GM18909 (cell line): ENCODE data around the gene CHIC2.
"Not testable (repeated sequence)": the region's sequence is repeated elsewhere in the genome, so short reads cannot be mapped to it uniquely, and the experiment has no call there.

Experiments used
- ATAC-seq: cut with Tn5 transposase; IDR thresholded peaks from one replicate; pipeline ENCODE4 v1.9.1; 2021; ENCODE audit warnings: mild to moderate bottlenecking; ENCODE audit not compliant: unreplicated experiment, poor library complexity

CHIC2 gene

DNA sequence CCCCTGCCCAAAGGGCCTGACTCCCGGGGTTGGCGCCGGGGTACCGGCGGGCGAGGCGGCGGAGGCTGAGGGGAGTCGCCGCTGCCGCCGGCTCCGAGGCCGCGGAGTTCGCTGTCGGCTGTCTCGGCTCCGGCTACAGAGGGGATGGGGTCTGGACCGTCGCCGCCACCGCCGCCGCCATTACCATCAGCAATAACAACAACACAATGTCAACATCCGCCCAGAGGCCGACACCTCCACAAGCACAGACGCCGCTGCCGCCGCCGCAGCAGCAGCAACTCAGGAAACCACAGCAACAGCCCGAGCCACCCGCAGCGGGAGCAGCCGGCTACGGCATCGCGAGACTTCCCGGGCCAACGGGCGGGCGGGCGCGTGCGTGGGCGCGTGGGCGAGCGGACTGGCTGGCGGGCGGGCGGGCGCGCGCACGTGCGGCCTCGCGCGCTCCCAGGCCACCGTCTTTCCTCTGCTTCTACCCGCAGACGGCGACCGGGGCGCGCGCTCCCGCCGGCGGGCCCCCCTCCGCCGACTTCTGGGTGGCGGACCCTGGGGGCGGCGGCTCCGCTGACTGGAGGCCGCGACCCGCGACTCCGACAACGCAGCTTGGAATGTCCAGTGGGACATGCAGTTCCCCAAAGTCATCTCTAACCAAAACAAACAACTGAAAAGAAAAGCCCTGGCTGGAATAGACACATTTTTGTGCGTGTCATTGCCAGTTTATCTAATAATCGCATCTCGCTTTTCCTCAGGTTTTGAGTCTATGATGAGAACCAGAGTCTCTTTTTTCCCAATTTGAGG is at the start of gene CHIC2:
Gene CHIC2, minus strand, starts transcription at position 289 of the 795 bp plus-strand sequence. CDS start 305 bp downstream, outside the sequence.
- peak; percentile 96 for ATAC-seq

DNA sequence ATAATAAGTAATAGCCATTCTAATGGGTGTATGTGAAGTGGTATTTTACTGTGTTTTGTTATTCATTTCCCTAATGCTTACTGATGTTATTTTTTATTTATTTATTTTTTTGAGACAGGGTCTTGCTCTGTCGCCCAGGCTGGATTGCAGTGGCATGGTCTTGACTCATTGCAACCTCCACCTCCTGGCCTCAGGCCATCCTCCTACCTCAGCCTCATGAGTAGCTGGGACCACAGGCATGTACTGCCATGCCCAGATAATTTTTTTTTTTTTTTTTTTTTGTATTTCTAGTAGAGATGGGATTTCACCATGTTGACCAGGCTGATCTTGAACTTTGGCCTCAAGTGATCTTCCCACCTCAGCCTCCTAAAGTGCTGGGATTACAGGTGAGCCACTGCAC is 48.8 kb upstream of the CHIC2 start:
- not testable (repeated sequence) for ATAC-seq

DNA sequence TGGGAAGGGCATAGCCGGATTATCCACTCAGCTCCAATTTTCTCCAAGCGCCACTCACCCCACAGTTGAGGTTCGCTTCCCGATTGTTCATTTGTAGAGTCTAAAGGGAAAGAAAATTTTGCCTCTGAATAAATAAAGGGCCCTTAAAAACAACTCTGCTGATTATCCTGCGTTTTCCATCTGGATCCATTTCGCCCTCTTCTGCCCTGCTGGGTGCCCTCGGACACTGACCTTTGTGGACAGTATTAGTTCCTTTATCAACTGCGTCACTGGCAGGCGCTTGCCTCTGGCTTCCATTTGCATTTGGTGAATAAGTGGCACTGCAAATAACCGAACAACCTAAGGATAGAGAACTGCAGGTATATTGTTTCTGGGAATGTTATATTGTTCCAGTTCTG is 45.6 kb upstream of the CHIC2 start:
- no peak for ATAC-seq

DNA sequence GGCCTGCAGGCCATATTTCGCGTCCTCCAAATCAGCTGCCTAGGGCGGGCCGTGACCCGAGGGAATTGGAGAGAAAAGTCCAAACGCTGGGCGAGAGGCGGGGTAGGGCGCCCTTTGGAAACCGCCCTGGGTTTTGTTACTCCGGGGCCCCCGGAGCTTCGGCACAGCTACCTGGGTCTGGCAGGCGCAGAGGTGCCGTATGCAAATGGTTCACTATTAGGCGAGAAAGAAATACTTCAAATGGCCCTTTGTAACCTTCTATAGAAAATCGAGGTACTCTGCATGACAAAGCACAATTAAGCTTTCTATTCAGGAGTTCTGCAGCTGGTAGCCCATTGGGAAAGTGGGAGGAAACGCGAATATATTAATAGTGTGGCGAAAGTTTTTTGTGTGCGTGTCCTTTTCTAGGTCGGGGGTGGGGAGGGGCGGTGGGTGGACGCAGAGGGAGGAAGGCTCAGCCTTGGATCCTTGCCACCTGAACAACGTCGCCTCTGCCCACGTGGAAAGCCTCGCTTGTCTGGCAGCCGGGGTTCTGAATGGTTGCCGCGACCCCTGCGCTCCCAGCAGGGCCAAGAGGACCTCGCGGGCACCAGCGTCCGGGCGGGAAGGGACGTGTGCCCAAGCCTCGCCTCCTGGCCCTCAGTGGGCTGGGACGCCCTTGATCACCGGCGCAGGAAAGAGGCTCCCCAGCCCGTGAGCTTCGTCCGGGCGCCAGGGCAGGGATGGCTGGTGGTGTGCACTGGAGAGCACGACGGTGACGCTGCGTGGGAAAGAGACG is 45.0 kb upstream of the CHIC2 start:
- no peak for ATAC-seq

DNA sequence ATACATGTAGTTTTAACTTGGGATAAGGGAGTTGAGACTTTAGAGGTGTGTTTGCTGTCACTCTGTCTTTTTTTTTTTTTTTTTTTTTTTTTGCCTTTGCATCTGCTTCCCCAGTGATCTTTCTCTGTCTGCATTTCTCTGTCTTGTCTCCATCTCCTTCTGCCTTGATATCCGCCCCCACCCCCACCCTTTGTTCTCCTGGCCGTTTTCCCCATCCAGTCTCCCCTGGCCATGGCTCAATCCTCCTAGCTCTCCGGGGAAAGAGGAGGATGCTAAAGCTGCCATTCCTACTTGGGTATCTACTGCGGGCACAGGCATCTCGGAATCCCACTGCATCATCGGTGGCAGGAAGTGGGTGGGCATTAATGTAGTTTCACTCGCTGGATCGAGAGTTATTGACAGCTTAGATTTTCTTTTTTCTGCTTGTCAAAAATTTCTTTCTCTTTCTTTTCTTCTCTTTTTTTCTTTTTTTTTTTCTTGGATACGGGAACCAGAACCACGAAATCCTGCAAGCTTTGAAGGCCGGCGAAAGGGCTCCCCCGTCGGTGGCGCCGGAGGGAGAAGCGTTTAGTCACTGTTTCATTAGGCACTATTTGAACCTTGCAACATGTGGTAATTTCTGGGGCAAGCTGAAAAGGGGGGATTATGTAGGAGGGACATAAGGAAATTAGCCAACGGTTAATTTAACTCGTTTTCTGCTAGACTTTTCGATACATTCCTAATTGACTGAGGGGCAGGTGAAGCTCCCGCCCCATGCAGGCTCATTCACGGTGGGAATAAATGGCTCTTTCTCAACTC is 43.7 kb upstream of the CHIC2 start:
- ATAC-seq, result no peak

DNA sequence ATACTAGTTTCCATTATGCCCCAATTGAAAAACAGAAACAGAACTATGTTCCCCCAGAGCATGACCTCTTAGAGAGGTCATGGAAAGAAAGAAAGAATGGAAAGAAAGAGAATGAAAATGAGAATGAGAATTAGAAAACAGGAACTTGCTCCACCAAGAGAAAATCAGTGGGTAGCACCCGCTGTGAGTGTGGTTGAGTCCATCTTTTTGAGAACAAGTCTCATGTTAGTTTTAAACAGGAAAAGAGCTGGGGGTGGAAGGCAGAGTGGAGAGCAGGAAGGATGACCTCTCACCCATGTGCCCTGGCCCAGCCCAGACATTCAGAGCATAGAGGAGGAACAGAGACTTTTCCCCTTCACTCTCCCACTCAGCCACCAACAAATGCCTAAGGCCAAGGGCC is 40.5 kb upstream of the CHIC2 start:
- ATAC-seq, result peak; percentile 36

DNA sequence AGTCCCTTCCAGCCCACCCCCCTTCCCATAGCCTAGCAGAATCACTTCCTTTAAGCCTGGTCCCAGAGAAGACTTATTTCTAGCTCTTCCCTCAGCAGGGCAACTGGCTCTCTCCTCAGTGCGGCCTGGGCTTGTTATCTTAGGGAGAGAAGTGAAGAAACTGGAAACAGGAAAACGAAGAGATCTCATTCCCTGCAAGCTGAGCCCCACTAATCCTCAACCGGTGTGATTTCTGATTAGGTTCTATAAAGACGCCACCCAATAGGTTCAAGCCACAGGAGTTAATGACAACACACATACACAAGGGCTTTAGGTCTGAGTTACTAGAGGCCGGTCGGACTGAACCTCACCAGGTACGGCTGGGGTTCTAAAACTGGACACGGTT is 38.8 kb upstream of the CHIC2 start:
- no peak for ATAC-seq

DNA sequence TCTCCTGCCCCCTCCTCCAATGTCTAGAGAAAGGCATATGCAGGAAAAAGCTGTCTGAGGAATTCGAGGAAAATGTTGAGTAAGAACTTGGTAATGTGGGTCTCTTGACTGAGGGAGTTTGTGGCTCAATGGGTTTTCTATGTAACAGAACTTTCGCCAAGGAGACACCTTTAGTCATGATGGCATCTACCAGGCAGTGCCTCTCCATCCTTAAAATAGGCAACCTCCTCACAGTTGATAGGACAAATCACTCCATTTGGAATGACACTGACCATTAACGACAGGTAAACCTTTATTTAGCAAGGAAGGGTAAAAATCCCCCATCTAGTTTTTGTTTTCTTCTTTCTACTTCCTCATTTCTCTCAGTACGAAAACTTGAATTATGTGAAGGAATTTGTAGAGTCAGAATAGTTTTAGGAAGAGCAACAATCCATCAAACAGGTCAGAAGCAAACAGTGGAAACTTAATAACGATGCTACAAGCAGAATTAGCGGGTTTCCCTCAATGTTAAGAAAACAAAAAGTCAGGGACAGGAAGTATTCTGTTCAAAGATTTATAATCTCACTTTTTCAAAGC is 38.2 kb upstream of the CHIC2 start:
- no peak for ATAC-seq

DNA sequence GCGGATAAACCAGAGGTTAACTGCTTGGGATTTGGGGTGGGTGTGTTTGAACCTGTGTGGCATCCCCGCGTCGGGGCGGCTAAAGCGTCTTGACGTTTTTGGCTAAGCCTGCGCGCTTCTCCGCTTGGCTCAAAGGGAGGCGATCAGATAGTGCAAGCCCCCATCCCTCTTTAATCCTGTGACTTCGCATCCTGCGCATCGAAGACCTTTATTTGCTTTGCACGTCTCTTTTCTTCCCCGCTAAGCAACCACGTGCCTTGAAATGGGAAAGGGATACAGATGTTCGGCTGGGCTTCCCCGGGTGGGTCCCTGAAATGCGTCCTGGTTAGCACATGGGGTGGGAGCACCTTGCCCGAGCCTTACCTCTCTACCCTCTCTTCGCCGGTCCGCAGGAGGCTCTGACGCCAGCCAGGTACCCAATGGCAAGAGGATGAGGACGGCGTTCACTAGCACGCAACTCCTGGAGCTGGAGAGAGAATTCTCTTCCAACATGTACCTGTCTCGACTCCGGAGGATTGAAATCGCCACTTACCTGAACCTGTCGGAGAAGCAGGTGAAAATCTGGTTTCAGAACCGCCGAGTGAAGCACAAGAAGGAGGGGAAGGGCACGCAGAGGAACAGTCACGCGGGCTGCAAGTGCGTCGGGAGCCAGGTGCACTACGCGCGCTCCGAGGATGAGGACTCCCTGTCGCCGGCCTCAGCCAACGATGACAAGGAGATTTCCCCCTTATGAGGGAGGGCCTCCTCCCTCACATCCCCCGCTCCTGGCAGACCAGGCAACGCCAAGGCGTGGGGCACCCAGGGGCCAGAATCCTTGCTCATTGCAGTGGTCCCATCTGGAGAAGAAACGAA is 37.0 kb upstream of the CHIC2 start:
- ATAC-seq, result no peak

DNA sequence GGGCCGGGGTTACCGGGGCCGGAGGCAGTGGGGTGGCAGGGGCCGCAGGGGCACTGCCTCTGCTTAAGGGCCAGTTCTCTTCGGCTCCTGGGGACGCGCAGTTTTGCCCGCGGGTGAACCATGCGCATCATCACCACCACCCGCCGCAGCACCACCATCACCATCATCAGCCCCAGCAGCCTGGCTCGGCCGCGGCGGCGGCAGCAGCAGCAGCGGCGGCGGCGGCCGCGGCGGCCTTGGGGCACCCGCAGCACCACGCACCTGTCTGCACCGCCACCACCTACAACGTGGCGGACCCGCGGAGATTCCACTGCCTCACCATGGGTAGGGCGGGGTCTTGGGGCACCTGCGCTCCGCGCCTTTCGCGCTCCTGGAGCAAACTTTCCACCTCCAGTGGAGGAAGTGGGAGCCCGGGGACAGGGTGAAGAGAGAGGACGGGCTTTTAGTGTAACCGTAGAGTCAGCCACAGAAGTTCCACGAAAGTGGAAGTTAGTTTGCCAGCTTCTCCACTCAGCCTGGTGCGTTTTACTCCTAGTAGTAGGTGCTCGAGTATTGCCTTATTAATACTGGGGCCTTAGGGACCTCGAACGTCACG is 36.3 kb upstream of the CHIC2 start:
- ATAC-seq, result no peak

DNA sequence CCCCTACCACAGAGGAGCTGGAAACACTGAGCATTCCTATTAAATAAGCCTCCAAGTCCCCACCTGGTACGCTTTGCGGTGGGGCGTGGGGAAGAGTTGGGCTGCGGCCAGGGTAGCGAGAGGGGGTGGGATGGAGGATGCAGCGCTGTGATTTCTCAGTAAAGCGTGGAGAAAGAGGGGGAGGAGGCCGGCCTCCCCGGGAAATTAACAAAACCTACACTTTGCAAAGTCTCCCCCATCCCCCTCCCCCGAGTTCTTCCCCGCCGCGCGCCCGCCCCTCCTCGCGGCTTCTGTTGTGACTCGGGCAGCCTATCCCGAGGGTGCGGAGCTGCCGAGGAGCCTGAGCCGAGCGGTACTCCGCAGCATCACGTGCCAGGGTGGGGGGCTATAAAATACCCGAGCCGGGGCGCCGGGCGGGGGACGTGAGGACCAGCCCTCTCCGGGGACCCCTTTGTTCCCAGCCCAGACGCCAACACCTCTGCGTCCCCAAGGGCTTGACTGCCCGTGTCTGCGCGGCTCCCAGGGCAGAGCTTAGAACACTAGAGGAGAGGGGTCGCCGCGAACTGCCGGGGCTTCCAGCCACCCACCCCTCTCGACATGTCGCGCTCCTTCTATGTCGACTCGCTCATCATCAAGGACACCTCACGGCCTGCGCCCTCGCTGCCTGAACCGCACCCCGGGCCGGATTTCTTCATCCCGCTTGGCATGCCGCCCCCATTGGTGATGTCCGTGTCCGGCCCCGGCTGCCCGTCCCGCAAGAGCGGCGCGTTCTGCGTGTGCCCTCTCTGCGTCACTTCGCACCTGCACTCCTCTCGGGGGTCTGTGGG is 35.6 kb upstream of the CHIC2 start, which contains the start of gene GSX2:
Gene GSX2, plus strand, starts transcription at position 416 of the 827 bp plus-strand sequence. Its CDS starts 182 bp downstream, at position 598.
- ATAC-seq, result no peak

DNA sequence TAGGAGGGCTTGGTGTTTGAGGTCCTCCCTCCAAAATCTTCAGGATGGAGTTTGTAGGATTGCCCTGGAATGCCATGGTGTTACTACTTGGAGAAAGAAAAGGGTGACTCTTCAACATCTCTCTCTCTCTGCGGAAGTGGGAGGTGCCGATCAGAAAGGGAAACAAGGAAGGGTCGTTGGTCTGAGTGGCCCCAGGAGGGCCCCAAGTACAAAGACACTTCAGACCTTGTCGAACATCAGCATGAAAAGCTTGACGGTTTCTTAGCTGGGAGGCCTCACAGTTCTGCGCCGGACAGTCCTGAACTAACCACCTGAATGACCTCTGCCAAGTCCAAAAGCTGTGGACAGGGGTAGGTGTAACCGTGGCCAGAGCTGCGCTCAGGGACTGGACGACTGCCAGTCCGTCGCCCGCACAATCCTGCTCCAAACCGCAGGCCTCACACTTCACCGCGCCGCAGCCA is 34.9 kb upstream of the CHIC2 start:
- no peak for ATAC-seq

DNA sequence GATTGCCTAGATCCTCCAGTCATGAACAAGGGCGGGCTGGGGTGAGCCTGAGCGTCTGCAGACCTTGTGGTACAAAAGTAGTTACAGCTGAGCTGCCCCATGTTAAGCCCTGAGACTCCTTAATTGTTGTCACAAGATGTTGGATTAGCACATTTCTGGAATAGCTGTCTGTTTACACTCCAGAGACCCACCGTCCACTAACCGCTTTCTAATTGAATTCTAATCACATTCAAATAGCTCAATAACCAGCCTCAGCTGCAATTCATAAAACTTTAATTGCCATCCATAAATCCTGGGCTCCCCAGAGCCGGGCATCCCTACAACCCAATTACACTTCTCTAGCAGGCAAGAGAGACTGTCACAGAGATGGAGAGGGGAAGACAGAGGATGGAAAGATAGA is 34.0 kb upstream of the CHIC2 start:
- ATAC-seq, result no peak

DNA sequence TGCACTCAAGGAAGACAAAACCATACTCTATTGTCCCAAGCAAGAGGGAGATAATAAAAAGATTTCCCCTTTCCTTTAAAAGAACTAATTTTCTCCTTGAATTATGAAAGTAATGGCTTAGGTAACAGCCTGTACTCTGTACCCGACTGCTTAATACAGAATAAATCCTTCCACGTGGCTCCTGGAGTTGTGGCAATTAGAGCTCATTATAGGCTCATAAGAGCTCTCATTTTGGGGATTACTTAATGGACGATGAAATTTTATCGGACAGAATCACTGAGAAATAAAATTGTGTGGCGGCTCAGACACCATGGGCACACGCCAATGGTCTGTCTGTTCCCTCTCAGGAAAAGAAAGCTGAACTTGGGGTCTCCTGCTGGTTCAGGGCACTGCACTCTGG is 32.7 kb upstream of the CHIC2 start:
- ATAC-seq, result no peak

DNA sequence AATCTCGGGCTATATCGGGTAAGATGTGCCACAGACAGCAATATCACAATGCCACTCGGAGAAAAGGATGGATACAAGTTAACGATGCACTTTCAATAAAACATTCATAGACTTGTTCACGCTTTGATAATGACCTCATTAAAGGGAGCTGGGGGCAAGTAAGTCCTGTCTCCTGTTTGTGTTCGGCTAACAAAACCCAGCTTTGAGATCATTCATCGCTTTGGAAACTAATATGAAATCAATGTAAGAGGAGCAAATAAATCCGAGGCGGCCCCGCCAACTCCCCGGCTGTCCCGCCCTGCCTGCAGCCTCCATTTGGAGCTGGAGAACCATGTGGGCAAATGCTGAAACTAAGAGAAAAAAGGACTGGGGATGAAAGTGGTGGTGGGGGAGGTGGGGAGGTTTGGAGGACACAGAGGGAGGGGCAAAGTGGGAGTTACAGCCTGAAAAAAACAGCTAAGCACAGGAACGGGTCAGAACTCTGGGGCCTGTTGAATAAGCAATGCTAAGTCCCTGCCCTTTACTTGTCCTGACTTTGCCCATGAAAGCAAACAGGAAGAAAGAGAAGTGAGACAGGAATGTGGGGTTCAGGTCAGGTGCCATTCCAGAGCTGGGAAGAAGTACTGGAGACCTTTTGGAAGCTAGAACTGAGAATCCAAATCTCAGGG is 32.0 kb upstream of the CHIC2 start:
- no peak for ATAC-seq

DNA sequence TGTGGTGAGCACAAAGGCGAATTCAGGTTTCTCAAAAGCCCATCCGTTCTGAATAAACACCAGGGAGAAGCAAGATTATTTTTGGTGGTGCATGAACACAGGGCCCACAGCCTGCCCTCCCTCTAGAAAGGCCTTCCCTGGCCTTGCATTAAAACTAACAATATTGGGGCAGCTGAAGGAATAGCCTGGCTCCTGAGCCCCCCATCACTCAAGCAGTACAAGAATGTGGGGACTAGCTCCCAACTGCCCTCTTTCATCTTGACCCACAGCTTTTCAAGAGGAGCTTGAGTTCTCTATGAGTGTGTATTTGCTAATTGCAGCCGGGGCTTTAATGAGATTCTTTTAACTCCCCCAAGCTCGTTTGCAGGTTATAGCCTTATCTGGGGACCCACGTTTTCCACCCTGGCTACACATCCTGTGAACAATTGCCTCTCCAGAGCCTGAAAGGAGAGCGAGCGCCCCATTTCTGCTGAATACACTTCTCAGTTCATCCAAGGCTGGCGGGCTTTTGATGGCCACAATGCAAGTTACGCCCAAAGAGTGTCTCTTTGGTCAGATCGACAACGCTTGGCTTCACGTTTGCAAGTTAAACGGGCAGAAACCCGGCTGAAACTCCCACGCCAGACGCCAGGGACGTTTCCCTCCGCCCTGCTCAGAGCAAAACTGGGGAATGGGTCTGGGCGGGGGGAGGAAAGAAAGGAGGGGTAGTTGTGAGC is 30.9 kb upstream of the CHIC2 start:
- ATAC-seq, result no peak

DNA sequence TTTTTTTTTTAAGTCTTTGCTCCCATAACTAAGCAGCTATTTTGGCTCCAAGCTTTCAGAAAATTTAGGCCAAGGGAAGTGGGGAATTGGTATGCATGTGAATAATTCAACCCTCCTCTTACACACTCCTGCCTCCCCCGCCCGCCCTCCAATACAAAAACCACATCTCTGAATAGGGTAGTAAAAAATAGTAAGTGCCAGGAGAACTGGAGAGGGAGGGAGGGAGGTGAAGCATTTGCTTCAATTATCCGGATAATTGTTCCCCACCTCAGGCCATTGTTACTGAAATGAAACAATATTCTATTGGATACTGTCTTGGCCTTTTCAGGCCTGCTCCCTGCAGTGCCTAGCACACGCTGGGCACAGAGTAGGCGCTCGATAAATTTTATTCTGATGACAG is 30.0 kb upstream of the CHIC2 start:
- ATAC-seq, result no peak
